ENCODE results near the gene DNAJC27.

DNAJC27 gene

DNA sequence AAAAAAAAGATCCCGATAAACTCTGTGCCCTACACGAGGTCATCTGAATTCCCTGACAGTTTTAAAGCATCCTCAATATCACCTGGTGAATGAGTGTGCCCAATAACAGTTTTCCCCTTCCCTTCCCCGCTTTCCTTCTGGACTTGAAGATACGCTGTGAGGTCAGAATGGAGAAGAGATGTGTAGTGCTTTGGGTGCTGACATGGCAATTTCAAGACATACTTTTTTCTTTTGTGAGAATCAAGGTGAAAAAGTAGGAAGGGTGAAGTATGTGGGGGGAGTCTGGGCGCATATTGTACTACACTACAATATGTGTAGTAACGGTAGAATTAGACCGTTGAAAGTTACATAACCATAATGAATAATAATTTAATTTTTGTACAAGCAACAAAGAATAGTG, 21.7 kb downstream of the DNAJC27 start:
- Histone ChIP-seq H3K79me2 (ENCODE audit: low read length) (no peaks in the 10 kb centered on the region), H3K36me3 (replicated peaks; ENCODE audit: low read depth, low read length) (peaks cover 42% of the 10 kb centered on the region), H3K27me3 (ENCODE audit: low read depth, low read length) (no peaks in the 10 kb centered on the region), H3K4me3 (ENCODE audit: low read length) (no peak overlapping the region), H3K27ac (ENCODE audit: low read length) (no peak overlapping the region), H3K9ac (ENCODE audit: low read length) (no peak overlapping the region), H2AFZ (ENCODE audit: low read depth, low read length) (no peak overlapping the region), H3K9me3 (ENCODE audit: insufficient read depth, low read length) (no peaks in the 10 kb centered on the region), H4K20me1 (ENCODE audit: insufficient read depth, low read length) (no peaks in the 10 kb centered on the region), H3K4me1 (ENCODE audit: low read length) (peaks cover 11% of the 10 kb centered on the region), H3K4me2 (ENCODE audit: low read length) (no peak overlapping the region)
- TF ChIP-seq EZH2phosphoT487 (IDR thresholded peaks at IDR 0.05; ENCODE audit: low read depth) = no peak
- TF ChIP-seq, protein P1, sequence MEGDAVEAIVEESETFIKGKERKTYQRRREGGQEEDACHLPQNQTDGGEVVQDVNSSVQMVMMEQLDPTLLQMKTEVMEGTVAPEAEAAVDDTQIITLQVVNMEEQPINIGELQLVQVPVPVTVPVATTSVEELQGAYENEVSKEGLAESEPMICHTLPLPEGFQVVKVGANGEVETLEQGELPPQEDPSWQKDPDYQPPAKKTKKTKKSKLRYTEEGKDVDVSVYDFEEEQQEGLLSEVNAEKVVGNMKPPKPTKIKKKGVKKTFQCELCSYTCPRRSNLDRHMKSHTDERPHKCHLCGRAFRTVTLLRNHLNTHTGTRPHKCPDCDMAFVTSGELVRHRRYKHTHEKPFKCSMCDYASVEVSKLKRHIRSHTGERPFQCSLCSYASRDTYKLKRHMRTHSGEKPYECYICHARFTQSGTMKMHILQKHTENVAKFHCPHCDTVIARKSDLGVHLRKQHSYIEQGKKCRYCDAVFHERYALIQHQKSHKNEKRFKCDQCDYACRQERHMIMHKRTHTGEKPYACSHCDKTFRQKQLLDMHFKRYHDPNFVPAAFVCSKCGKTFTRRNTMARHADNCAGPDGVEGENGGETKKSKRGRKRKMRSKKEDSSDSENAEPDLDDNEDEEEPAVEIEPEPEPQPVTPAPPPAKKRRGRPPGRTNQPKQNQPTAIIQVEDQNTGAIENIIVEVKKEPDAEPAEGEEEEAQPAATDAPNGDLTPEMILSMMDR (IDR thresholded peaks at IDR 0.05; ENCODE audit: low read depth, low read length) = no peak

DNA sequence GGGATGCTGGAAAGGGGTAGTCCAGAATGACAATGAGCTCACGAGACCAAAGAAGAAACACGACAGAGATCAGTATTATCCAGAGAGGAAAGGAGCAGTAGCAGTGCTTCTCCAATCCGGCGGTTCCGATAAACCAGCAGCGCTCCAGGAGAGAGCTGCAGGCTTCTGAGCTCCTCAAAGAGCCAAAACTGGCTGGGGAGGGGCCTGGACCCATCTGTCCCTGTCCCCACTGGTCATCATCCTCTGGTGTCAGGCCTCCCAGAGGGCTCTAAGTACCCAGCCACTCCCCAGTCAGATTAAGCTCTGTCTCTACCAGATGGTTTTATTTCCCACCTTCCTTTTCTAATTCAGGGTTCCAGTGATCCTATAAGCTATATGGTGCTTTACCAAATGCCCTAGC, 23.2 kb downstream of the DNAJC27 start:
- Histone ChIP-seq H3K4me2 (ENCODE audit: low read length) (no peak overlapping the region), H3K4me3 (ENCODE audit: low read length) (no peak overlapping the region), H3K27ac (ENCODE audit: low read length) (no peak overlapping the region), H3K27me3 (ENCODE audit: low read depth, low read length) (no peaks in the 10 kb centered on the region), H2AFZ (ENCODE audit: low read depth, low read length) (no peak overlapping the region), H3K36me3 (replicated peaks; ENCODE audit: low read depth, low read length) (peaks cover 32% of the 10 kb centered on the region), H3K9ac (ENCODE audit: low read length) (no peak overlapping the region), H4K20me1 (ENCODE audit: insufficient read depth, low read length) (no peaks in the 10 kb centered on the region), H3K79me2 (ENCODE audit: low read length) (no peaks in the 10 kb centered on the region), H3K4me1 (ENCODE audit: low read length) (no peaks in the 10 kb centered on the region), H3K9me3 (ENCODE audit: insufficient read depth, low read length) (no peaks in the 10 kb centered on the region)
- TF ChIP-seq EZH2phosphoT487 (IDR thresholded peaks at IDR 0.05; ENCODE audit: low read depth) = no peak
- TF ChIP-seq, protein P1 (IDR thresholded peaks at IDR 0.05; ENCODE audit: low read depth, low read length) = no peak

DNA sequence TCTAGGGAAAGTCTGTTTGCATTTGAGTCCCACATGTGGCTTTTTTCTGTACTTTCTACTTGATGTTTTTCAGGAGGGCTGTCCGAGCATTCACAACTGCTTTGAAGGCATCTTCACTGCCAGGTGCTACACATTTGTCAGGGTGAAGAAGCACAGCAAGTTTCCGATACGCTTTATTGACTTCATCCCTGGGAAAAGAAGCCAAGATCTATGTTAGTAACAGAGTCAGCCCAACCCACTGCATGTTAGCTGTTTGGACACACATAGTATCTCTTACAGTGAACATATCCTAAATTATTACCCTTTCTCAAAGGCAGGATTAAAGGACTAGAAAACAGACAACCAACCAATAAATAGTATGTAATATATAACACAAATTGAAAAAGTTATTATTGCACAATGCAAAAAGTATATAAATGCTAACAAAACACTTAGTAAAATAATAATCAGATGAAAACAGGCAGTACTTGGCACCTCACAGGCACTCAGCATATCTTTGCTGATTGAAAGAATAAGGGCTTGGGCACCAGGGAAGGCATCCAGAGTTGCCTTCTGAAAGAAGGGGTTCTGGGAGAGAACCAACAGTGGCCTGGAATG, 24.1 kb downstream of the DNAJC27 start:
- Histone ChIP-seq H3K79me2 (ENCODE audit: low read length) (no peaks in the 10 kb centered on the region), H4K20me1 (ENCODE audit: insufficient read depth, low read length) (no peaks in the 10 kb centered on the region), H3K9ac (ENCODE audit: low read length) (no peak overlapping the region), H3K4me3 (ENCODE audit: low read length) (no peak overlapping the region), H3K4me1 (ENCODE audit: low read length) (no peaks in the 10 kb centered on the region), H3K36me3 (replicated peaks; ENCODE audit: low read depth, low read length) (peaks cover 30% of the 10 kb centered on the region), H2AFZ (ENCODE audit: low read depth, low read length) (no peak overlapping the region), H3K9me3 (ENCODE audit: insufficient read depth, low read length) (no peaks in the 10 kb centered on the region), H3K27ac (ENCODE audit: low read length) (no peak overlapping the region), H3K27me3 (ENCODE audit: low read depth, low read length) (no peaks in the 10 kb centered on the region), H3K4me2 (ENCODE audit: low read length) (no peak overlapping the region)
- no peak for TF ChIP-seq EZH2phosphoT487 (IDR thresholded peaks at IDR 0.05; ENCODE audit: low read depth)
- TF ChIP-seq, protein P1 (IDR thresholded peaks at IDR 0.05; ENCODE audit: low read depth, low read length) = no peak

DNA sequence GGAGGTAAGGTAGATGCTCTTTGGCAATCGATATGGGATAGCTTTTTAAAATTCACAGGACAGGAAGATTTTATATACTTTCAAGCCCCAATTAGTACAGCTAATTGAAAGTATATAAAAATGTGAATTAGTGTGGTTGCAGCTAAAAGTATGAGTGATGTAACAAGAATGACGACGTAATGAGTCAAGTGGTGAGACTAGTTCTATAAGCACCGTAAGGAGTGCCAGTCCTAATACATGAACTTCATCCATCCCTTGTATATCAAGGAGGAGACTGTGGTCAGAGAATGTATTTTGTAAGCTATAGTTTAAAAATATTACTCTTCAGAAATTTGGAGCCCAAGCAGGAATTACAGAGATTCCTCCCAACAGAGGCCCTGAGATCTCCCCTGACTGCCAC, 25.8 kb downstream of the DNAJC27 start:
- H3K9ac ChIP-seq (ENCODE audit: low read length) = no peak overlapping the region
- H3K4me1 ChIP-seq (ENCODE audit: low read length) = no peaks in the 10 kb centered on the region
- no peaks in the 10 kb centered on the region for H4K20me1 ChIP-seq (ENCODE audit: insufficient read depth, low read length)
- no peak overlapping the region for H2AFZ ChIP-seq (ENCODE audit: low read depth, low read length)
- no peaks in the 10 kb centered on the region for H3K79me2 ChIP-seq (ENCODE audit: low read length)
- H3K4me2 ChIP-seq (ENCODE audit: low read length) = no peak overlapping the region
- H3K27ac ChIP-seq (ENCODE audit: low read length) = no peak overlapping the region
- H3K4me3 ChIP-seq (ENCODE audit: low read length) = no peak overlapping the region
- H3K36me3 ChIP-seq (replicated peaks; ENCODE audit: low read depth, low read length) = peaks cover 23% of the 10 kb centered on the region
- TF ChIP-seq, protein P1 (IDR thresholded peaks at IDR 0.05; ENCODE audit: low read depth, low read length) = no peak
- no peak for TF ChIP-seq EZH2phosphoT487 (IDR thresholded peaks at IDR 0.05; ENCODE audit: low read depth)
- no peaks in the 10 kb centered on the region for H3K9me3 ChIP-seq (ENCODE audit: insufficient read depth, low read length)
- no peaks in the 10 kb centered on the region for H3K27me3 ChIP-seq (ENCODE audit: low read depth, low read length)
